MM.1S (cell line): Measurements from ENCODE around the gene MBTD1.

Experiments
- CTCF ChIP-seq: fragments of 300-600 bp; sonication (generic); IDR thresholded peaks from 2 replicates; pipeline ENCODE4 v1.5.1; 2016; ENCODE audit warnings: antibody characterized with exemption, low read length, mixed read lengths
- EZH2 ChIP-seq: fragments of 300-600 bp; sonication (generic); optimal IDR thresholded peaks from 2 replicates; pipeline ENCODE3; 2017; ENCODE audit warnings: low read depth, mild to moderate bottlenecking, antibody characterized with exemption, low read length, mixed read lengths
- EZH2phosphoT487 ChIP-seq: fragments of 300-600 bp; sonication (generic); IDR thresholded peaks from 2 replicates; pipeline ENCODE4 v1.6.1; 2018; ENCODE audit warnings: antibody characterized with exemption, low read length

- no peak for TF ChIP-seq EZH2phosphoT487
- TF ChIP-seq CTCF = no peak
- TF ChIP-seq EZH2 = no peak
Observed at GRCh38 chr17:51197754-51198153, 62.1 kb downstream of the MBTD1 start.
